H1 (cell line): ENCODE results near the gene EPRS1. TPM values are rescaled to one million over a fixed set of nuclear protein-coding genes. Genes with fewer than 3 reads are reported as not detected.

Experiments used
- BACH1 ChIP-seq: IDR thresholded peaks from 2 replicates; pipeline ENCODE4 v1.6.1; 2012; ENCODE audit warnings: low read length, improper control_type of control experiment
- BRCA1 ChIP-seq: IDR thresholded peaks from 2 replicates; pipeline ENCODE4 v1.6.1; 2012; ENCODE audit warnings: low read depth, low read length, improper control_type of control experiment
- RBBP5 ChIP-seq: IDR thresholded peaks from 2 replicates; pipeline ENCODE4 v1.7.1; 2012; ENCODE audit warnings: low read depth, mild to moderate bottlenecking, inconsistent platforms, low read length, moderate library complexity, borderline replicate concordance
- polyA plus RNA-seq, 7 experiments: library from polyadenylated mRNA; depleted of rRNA in 3 of 7; stranded (reverse) in 5 of 7; unstranded in 2 of 7; fragments of >200 nt in 5 of 7; fragments of 200-250 nt in 2 of 7; gene quantifications; 1 replicate in 5 of 7; 2 replicates in 1 of 7; 4 replicates in 1 of 7; pipeline versions ENCODE4 v1.2.1 to v1.2.3, GENCODE V29; 2011 to 2013; ENCODE audit warnings: missing spikeins in 2 of 7, mixed read lengths in 2 of 7
- total RNA-seq: library from RNA; stranded (reverse); fragmentation: NEBNext Ultra II Directional; extraction: Animal tissue kit (Norgen Biotek cat#: 25700); gene quantifications from 2 replicates; pipeline ENCODE4 v1.2.1, GENCODE V29; 2021

The EPRS1 gene
- total and polyA plus RNA-seq, 2 of the 8 experiments (the other 6 are each of a cell fraction or from before 2014, with no cell fraction given) = 38.4 to 171 TPM

GRCh38 chr1:220076861-220077762 is 30.8 kb upstream of the EPRS1 start (continued):
- TF ChIP-seq BACH1 = no peak
- no peak for TF ChIP-seq BRCA1
- TF ChIP-seq RBBP5 = no peak
